ENCODE results near the gene SUN2. TPM values are rescaled to one million over a fixed set of nuclear protein-coding genes. Genes with fewer than 3 reads are reported as not detected.

SUN2 gene
- total RNA-seq, 1 donor from 2014 or later, result 128 TPM

- peak; percentile 89 for DNase-seq
- Mint-ChIP-seq H3K36me3 (ENCODE audit: low read depth) (peaks cover 40% of the 10 kb centered on the region), H3K9me3 (no peaks in the 10 kb centered on the region), H3K27ac (peak overlapping the region; percentile 100), H3K4me1 (peaks cover 58% of the 10 kb centered on the region), H3K4me3 (peak overlapping the region; percentile 95), H3K27me3 (no peaks in the 10 kb centered on the region)
- intact Hi-C loops (cut with micrococcal nuclease), result loop anchor here (5.0 kb wide), 1 partner anchor 87 kb away; the partner anchor contains the start of gene NPTXR
Measured at GRCh38 chr22:38755155-38755910, 465 bp downstream of the SUN2 start.

- peak overlapping the region; percentile 95 for H3K4me3 Mint-ChIP-seq
- intact Hi-C loops (cut with micrococcal nuclease), result loop anchor here (1.0 to 5.0 kb wide), 2 partner anchors 49 to 88 kb away; partner anchors contain the start of genes GTPBP1 and NPTXR
- H3K27ac Mint-ChIP-seq, result peak overlapping the region; percentile 100
- peaks cover 62% of the 10 kb centered on the region for H3K4me1 Mint-ChIP-seq
- DNase-seq, result no peak
- no peaks in the 10 kb centered on the region for H3K9me3 Mint-ChIP-seq
- no peaks in the 10 kb centered on the region for H3K27me3 Mint-ChIP-seq
- H3K36me3 Mint-ChIP-seq (ENCODE audit: low read depth), result peaks cover 45% of the 10 kb centered on the region
Measured at GRCh38 chr22:38754751-38755154, 1.0 kb downstream of the SUN2 start.

GRCh38 chr22:38753948-38754750 is 1.6 kb downstream of the SUN2 start:
- intact Hi-C loops (cut with micrococcal nuclease), result loop anchor here (1.0 kb wide), 1 partner anchor 49 kb away; the partner anchor contains the start of gene GTPBP1
- no peaks in the 10 kb centered on the region for H3K9me3 Mint-ChIP-seq

GRCh38 chr22:38751422-38752346 is 4.1 kb downstream of the SUN2 start:
- Mint-ChIP-seq H3K27me3 (no peaks in the 10 kb centered on the region), H3K27ac (peak overlapping the region; percentile 100), H3K9me3 (no peaks in the 10 kb centered on the region), H3K36me3 (ENCODE audit: low read depth) (peaks cover 66% of the 10 kb centered on the region), H3K4me1 (peaks cover 48% of the 10 kb centered on the region), H3K4me3 (peak overlapping the region; percentile 95)
- peak; percentile 94 for DNase-seq
- intact Hi-C loops (cut with micrococcal nuclease), result no loop called here

More at GRCh38 chr22:38753948-38754750, 1.6 kb downstream of the SUN2 start:
- Mint-ChIP-seq H3K4me1 (peaks cover 66% of the 10 kb centered on the region), H3K27me3 (no peaks in the 10 kb centered on the region), H3K27ac (peak overlapping the region; percentile 100), H3K36me3 (ENCODE audit: low read depth) (peaks cover 50% of the 10 kb centered on the region), H3K4me3 (peak overlapping the region; percentile 95)
- DNase-seq, result peak; percentile 77

GRCh38 chr22:38751066-38751421 is 4.8 kb downstream of the SUN2 start:
- peaks cover 45% of the 10 kb centered on the region for H3K4me1 Mint-ChIP-seq
- no peaks in the 10 kb centered on the region for H3K9me3 Mint-ChIP-seq
- intact Hi-C loops (cut with micrococcal nuclease), result no loop called here
- H3K4me3 Mint-ChIP-seq, result peak overlapping the region; percentile 95
- peak overlapping the region; percentile 100 for H3K27ac Mint-ChIP-seq
- peaks cover 66% of the 10 kb centered on the region for H3K36me3 Mint-ChIP-seq (ENCODE audit: low read depth)
- no peak for DNase-seq
- no peaks in the 10 kb centered on the region for H3K27me3 Mint-ChIP-seq

GRCh38 chr22:38750638-38751037 is 5.2 kb downstream of the SUN2 start:
- Mint-ChIP-seq H3K27me3 (no peaks in the 10 kb centered on the region), H3K36me3 (ENCODE audit: low read depth) (peaks cover 70% of the 10 kb centered on the region), H3K4me3 (peak overlapping the region; percentile 95), H3K4me1 (peaks cover 45% of the 10 kb centered on the region), H3K27ac (peak overlapping the region; percentile 100), H3K9me3 (no peaks in the 10 kb centered on the region)
- no peak for DNase-seq
- intact Hi-C loops (cut with micrococcal nuclease), result no loop called here

- H3K36me3 Mint-ChIP-seq (ENCODE audit: low read depth), result peaks cover 74% of the 10 kb centered on the region
- H3K27me3 Mint-ChIP-seq, result no peaks in the 10 kb centered on the region
- H3K4me1 Mint-ChIP-seq, result peaks cover 44% of the 10 kb centered on the region
- peak overlapping the region; percentile 78 for H3K27ac Mint-ChIP-seq
- no peak for DNase-seq
- H3K9me3 Mint-ChIP-seq, result no peaks in the 10 kb centered on the region
- peak overlapping the region; percentile 56 for H3K4me3 Mint-ChIP-seq
- intact Hi-C loops (cut with micrococcal nuclease), result no loop called here
Measured at GRCh38 chr22:38750104-38750503, 5.7 kb downstream of the SUN2 start.

- Mint-ChIP-seq H3K27ac (peak overlapping the region; percentile 56), H3K36me3 (ENCODE audit: low read depth) (peaks cover 71% of the 10 kb centered on the region)
Measured at GRCh38 chr22:38748487-38749136, 7.2 kb downstream of the SUN2 start.

GRCh38 chr22:38745676-38746460 is 9.9 kb downstream of the SUN2 start:
- no peak overlapping the region for H3K27ac Mint-ChIP-seq
- H3K27me3 Mint-ChIP-seq, result no peaks in the 10 kb centered on the region
- H3K9me3 Mint-ChIP-seq, result no peaks in the 10 kb centered on the region
- peaks cover 22% of the 10 kb centered on the region for H3K4me1 Mint-ChIP-seq
- intact Hi-C loops (cut with micrococcal nuclease), result no loop called here
- H3K4me3 Mint-ChIP-seq, result no peak overlapping the region
- no peak for DNase-seq
- peaks cover 74% of the 10 kb centered on the region for H3K36me3 Mint-ChIP-seq (ENCODE audit: low read depth)

More at GRCh38 chr22:38748487-38749136, 7.2 kb downstream of the SUN2 start:
- no peak overlapping the region for H3K4me3 Mint-ChIP-seq
- H3K4me1 Mint-ChIP-seq, result peaks cover 35% of the 10 kb centered on the region
- intact Hi-C loops (cut with micrococcal nuclease), result no loop called here
- H3K9me3 Mint-ChIP-seq, result no peaks in the 10 kb centered on the region
- no peaks in the 10 kb centered on the region for H3K27me3 Mint-ChIP-seq
- no peak for DNase-seq

GRCh38 chr22:38744981-38745380 is 10.8 kb downstream of the SUN2 start:
- peak overlapping the region; percentile 36 for H3K27ac Mint-ChIP-seq
- DNase-seq, result no peak
- intact Hi-C loops (cut with micrococcal nuclease), result no loop called here
- peaks cover 17% of the 10 kb centered on the region for H3K4me1 Mint-ChIP-seq
- no peak overlapping the region for H3K4me3 Mint-ChIP-seq
- H3K27me3 Mint-ChIP-seq, result no peaks in the 10 kb centered on the region
- H3K36me3 Mint-ChIP-seq (ENCODE audit: low read depth), result peaks cover 72% of the 10 kb centered on the region
- no peaks in the 10 kb centered on the region for H3K9me3 Mint-ChIP-seq

- Mint-ChIP-seq H3K27ac (no peak overlapping the region), H3K4me1 (peaks cover 15% of the 10 kb centered on the region)
Measured at GRCh38 chr22:38742176-38742942, 13.4 kb downstream of the SUN2 start.

GRCh38 chr22:38741576-38741975 is 14.2 kb downstream of the SUN2 start:
- Mint-ChIP-seq H3K27ac (peak overlapping the region; percentile 45), H3K36me3 (ENCODE audit: low read depth) (peaks cover 79% of the 10 kb centered on the region), H3K9me3 (no peaks in the 10 kb centered on the region), H3K4me1 (peaks cover 17% of the 10 kb centered on the region), H3K27me3 (no peaks in the 10 kb centered on the region), H3K4me3 (no peak overlapping the region)
- intact Hi-C loops (cut with micrococcal nuclease), result no loop called here
- no peak for DNase-seq

More at GRCh38 chr22:38742176-38742942, 13.4 kb downstream of the SUN2 start:
- intact Hi-C loops (cut with micrococcal nuclease), result no loop called here
- Mint-ChIP-seq H3K36me3 (ENCODE audit: low read depth) (peaks cover 72% of the 10 kb centered on the region), H3K27me3 (no peaks in the 10 kb centered on the region), H3K9me3 (no peaks in the 10 kb centered on the region), H3K4me3 (no peak overlapping the region)
- DNase-seq, result no peak

Data from activated CD4-positive, alpha-beta T cell treated with anti-CD3 and anti-CD28 coated beads, Interleukin-2, amount 10 ng/mL, durations not matched to agents 24 days and 14 days (primary cell).